Measurements from ENCODE around the gene RPAIN.

GRCh38 chr17:5422505-5422904 lies 2.5 kb downstream of the RPAIN start:
- TF ChIP-seq POLR2A (IDR thresholded peaks at IDR 0.05; ENCODE audit: low read length): no peak
- TF ChIP-seq GATA1 (IDR thresholded peaks at IDR 0.05; ENCODE audit: low read depth, low read length): no peak

All from erythroblast (primary cell).